HepG2 (cell line): Measurements from ENCODE around the gene DSTN. TPM values are rescaled to one million over a fixed set of nuclear protein-coding genes. Genes with fewer than 3 reads are reported as not detected.
A peak's percentile ranks its signal among the peaks of the same experiment; 100 is the strongest.

Experiments
- AGO1 ChIP-seq: fragments of 200-400 bp; formaldehyde crosslinking; IDR thresholded peaks from 2 replicates; pipeline ENCODE4 v1.6.1; 2017; ENCODE audit warnings: mild to moderate bottlenecking, low read depth, low read length, moderate library complexity; ENCODE audit not compliant: poor library complexity, severe bottlenecking
- FOXP1 ChIP-seq, 2 experiments: fragments of 450-650 bp in 1 of 2; IDR thresholded peaks; 2 replicates each; pipeline ENCODE4 v1.6.1; 2017 to 2018; ENCODE audit warnings: antibody characterized with exemption in 1 of 2
- GATAD1 ChIP-seq: IDR thresholded peaks from 2 replicates; pipeline ENCODE4 v1.6.1; 2016; ENCODE audit warnings: missing genetic modification reagents, missing compliant biosample characterization
- HNRNPLL ChIP-seq: fragments of 200-400 bp; formaldehyde crosslinking; IDR thresholded peaks from 2 replicates; pipeline ENCODE4 v1.6.1; 2017; ENCODE audit warnings: mild to moderate bottlenecking, low read depth, low read length; ENCODE audit not compliant: poor library complexity, severe bottlenecking
- KDM2A ChIP-seq: sonication (generic); formaldehyde crosslinking; IDR thresholded peaks from 2 replicates; pipeline ENCODE4 v1.4.0; 2020; ENCODE audit warnings: low read depth, missing genetic modification reagents, borderline replicate concordance
- MED13 ChIP-seq: sonication (generic); formaldehyde crosslinking; IDR thresholded peaks from 2 replicates; pipeline ENCODE4 v1.5.0; 2020; ENCODE audit warnings: missing genetic modification reagents
- MXD4 ChIP-seq: IDR thresholded peaks from 2 replicates; pipeline ENCODE4 v1.6.1; 2016; ENCODE audit warnings: mild to moderate bottlenecking, missing biosample characterization, missing genetic modification reagents
- NFE2L1 ChIP-seq: sonication (generic); formaldehyde crosslinking; IDR thresholded peaks from 2 replicates; pipeline ENCODE4 v1.4.0; 2020; ENCODE audit warnings: missing genetic modification reagents, mild to moderate bottlenecking, borderline replicate concordance
- NFYB ChIP-seq: sonication (generic); formaldehyde crosslinking; IDR thresholded peaks from 2 replicates; pipeline ENCODE4 v1.4.0; 2020; ENCODE audit warnings: missing genetic modification reagents
- NR3C1 ChIP-seq: sonication (generic); formaldehyde crosslinking; IDR thresholded peaks from 2 replicates; pipeline ENCODE4 v1.4.0; 2020; ENCODE audit warnings: missing genetic modification reagents
- RBFOX2 ChIP-seq: fragments of 200-400 bp; formaldehyde crosslinking; IDR thresholded peaks from 2 replicates; pipeline ENCODE4 v1.6.1; 2017; ENCODE audit warnings: low read depth, mild to moderate bottlenecking, low read length
- RFX3 ChIP-seq: IDR thresholded peaks from 2 replicates; pipeline ENCODE4 v1.6.1; 2016; ENCODE audit warnings: missing biosample characterization, missing genetic modification reagents
- RFXANK ChIP-seq: IDR thresholded peaks from 2 replicates; pipeline ENCODE4 v1.6.1; 2016
- RFXAP ChIP-seq: sonication (generic); formaldehyde crosslinking; IDR thresholded peaks from 2 replicates; pipeline ENCODE4 v1.4.0; 2020; ENCODE audit warnings: missing genetic modification reagents, borderline replicate concordance
- SIN3A ChIP-seq: IDR thresholded peaks from 2 replicates; pipeline ENCODE4 v1.6.1; 2011; ENCODE audit warnings: low read depth, mild to moderate bottlenecking, control low read depth, low read length, borderline replicate concordance
- SIN3B ChIP-seq: fragments of 150-350 bp; IDR thresholded peaks from 2 replicates; pipeline ENCODE4 v1.6.1; 2014; ENCODE audit warnings: low read length
- SIX1 ChIP-seq: sonication (generic); formaldehyde crosslinking; IDR thresholded peaks from 2 replicates; pipeline ENCODE4 v1.4.0; 2020; ENCODE audit warnings: missing genetic modification reagents, borderline replicate concordance
- ZNF136 ChIP-seq: sonication (generic); formaldehyde crosslinking; IDR thresholded peaks from 2 replicates; pipeline ENCODE4 v1.8.1; 2022; ENCODE audit warnings: low read depth, mild to moderate bottlenecking, moderate library complexity, missing genetic modification reagents
- ZNF234 ChIP-seq: sonication (generic); formaldehyde crosslinking; conservative IDR thresholded peaks from 2 replicates; pipeline ENCODE4 v1.5.1; 2020; ENCODE audit warnings: mild to moderate bottlenecking, missing genetic modification reagents
- ZNF253 ChIP-seq: sonication (generic); formaldehyde crosslinking; IDR thresholded peaks from 2 replicates; pipeline ENCODE4 v1.8.0; 2022; ENCODE audit warnings: mild to moderate bottlenecking, missing genetic modification reagents, borderline replicate concordance
- ZNF256 ChIP-seq: sonication (generic); formaldehyde crosslinking; conservative IDR thresholded peaks from 2 replicates; pipeline ENCODE4 v1.4.0; 2020; ENCODE audit warnings: missing genetic modification reagents
- ZNF460 ChIP-seq: sonication (generic); formaldehyde crosslinking; IDR thresholded peaks from 2 replicates; pipeline ENCODE4 v1.5.1; 2020; ENCODE audit warnings: missing genetic modification reagents, mild to moderate bottlenecking, borderline replicate concordance
- ZNF607 ChIP-seq: sonication (generic); formaldehyde crosslinking; IDR thresholded peaks from 2 replicates; pipeline ENCODE4 v1.5.1; 2020; ENCODE audit warnings: missing genetic modification reagents, mild to moderate bottlenecking, borderline replicate concordance
- polyA plus RNA-seq, 8 experiments: library from polyadenylated mRNA; depleted of rRNA in 3 of 8; stranded (reverse) in 7 of 8; unstranded in 1 of 8; fragments of >200 nt; fragmentation: Illumina TruSeq in 4 of 8; extraction: Trizol in 4 of 8; gene quantifications; 2 replicates each; pipeline versions ENCODE4 v1.2.1 to v1.2.3, GENCODE V29; 2011 to 2016; ENCODE audit warnings: low read depth in 4 of 8, missing spikeins in 1 of 8, mixed read lengths in 1 of 8; ENCODE audit not compliant: insufficient read depth in 1 of 8
- total RNA-seq, 5 experiments: library from RNA; depleted of rRNA; stranded (reverse); fragments of >200 nt; fragmentation: Illumina TruSeq; extraction: Trizol; gene quantifications; 2 replicates each; pipeline ENCODE4 v1.2.3, GENCODE V29; 2016; ENCODE audit warnings: low read depth in 1 of 5
- TF ChIP-seq, protein P1 (sequence below): sonication (generic); formaldehyde crosslinking; IDR thresholded peaks from 2 replicates; pipeline ENCODE4 v1.5.0; 2020; ENCODE audit warnings: missing genetic modification reagents
- TF ChIP-seq, protein P2 (sequence below): sonication (generic); formaldehyde crosslinking; IDR thresholded peaks from 2 replicates; pipeline ENCODE4 v1.5.0; 2020; ENCODE audit warnings: missing genetic modification reagents
- TF ChIP-seq, protein P3 (sequence below): sonication (generic); formaldehyde crosslinking; IDR thresholded peaks from 2 replicates; pipeline ENCODE4 v1.4.0; 2020; ENCODE audit warnings: missing genetic modification reagents

DSTN gene
- total and polyA plus RNA-seq, 2 of the 13 experiments (the other 11 are each of a cell fraction or from before 2014, with no cell fraction given) = 27.6 to 106 TPM

DNA sequence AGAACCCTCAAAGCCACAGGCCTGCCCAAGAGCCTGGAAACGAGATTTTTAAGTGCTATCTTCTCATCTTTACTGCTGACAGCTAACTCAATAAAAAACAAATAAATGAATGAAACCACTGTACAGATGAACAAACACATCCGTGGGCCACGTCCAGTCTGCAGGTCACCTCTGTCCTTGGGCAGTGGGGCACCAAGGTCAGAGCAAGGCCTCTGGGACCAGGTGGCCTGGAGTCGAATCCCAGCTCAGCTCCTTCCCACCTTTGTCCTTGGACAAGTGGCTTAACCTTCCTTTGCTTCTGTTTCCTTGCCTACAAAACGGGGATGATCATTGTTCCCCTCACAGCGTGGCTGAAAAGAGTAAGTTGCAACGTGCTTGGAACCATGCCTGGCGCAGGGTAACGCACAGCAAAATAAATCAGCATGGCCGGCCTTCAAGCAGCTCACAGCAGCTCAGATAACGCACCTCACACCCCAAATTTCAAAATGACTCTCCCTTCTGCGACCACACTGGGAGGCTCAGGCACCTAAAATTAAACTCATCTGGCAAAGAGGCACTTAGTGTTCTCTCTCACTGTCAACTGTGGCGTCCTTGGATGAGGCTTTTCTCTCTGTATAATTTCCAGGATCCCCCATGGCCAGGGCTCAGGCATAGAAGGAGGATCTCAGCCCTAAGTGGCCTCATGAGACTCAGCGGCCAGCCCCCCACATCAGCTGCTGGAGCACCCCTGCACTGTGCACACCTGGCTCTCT lies 76.5 kb downstream of the DSTN start (continued):
- no peak for TF ChIP-seq NFYB (CRISPR knock-in tag)
- no peak for TF ChIP-seq RFXAP
- no peak for TF ChIP-seq MED13 (CRISPR knock-in tag)
- TF ChIP-seq KDM2A (CRISPR knock-in tag) = 0 out of 2 replicates have a peak, but pooled peaks have one; percentile 16
- TF ChIP-seq SIN3A = no peak
- no peak for TF ChIP-seq ZNF234 (CRISPR knock-in tag)
- TF ChIP-seq GATAD1 (CRISPR knock-in tag) = no peak
- TF ChIP-seq ZNF460 (CRISPR knock-in tag) = no peak
- no peak for TF ChIP-seq NR3C1 (CRISPR knock-in tag)
- TF ChIP-seq, protein P1, sequence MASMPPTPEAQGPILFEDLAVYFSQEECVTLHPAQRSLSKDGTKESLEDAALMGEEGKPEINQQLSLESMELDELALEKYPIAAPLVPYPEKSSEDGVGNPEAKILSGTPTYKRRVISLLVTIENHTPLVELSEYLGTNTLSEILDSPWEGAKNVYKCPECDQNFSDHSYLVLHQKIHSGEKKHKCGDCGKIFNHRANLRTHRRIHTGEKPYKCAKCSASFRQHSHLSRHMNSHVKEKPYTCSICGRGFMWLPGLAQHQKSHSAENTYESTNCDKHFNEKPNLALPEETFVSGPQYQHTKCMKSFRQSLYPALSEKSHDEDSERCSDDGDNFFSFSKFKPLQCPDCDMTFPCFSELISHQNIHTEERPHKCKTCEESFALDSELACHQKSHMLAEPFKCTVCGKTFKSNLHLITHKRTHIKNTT (CRISPR knock-in tag) = no peak
- TF ChIP-seq ZNF136 = no peak
- TF ChIP-seq AGO1 = no peak
- no peak for TF ChIP-seq RFXANK (CRISPR knock-in tag)
- 0 out of 2 replicates have a peak, but pooled peaks have one; percentile 40 for TF ChIP-seq ZNF256
- no peak for TF ChIP-seq SIN3B
- no peak for TF ChIP-seq FOXP1 (IDR thresholded peaks at IDR 0.05)
- no peak for TF ChIP-seq FOXP1 (CRISPR knock-in tag; IDR thresholded peaks at IDR 0.05)
- TF ChIP-seq, protein P2, sequence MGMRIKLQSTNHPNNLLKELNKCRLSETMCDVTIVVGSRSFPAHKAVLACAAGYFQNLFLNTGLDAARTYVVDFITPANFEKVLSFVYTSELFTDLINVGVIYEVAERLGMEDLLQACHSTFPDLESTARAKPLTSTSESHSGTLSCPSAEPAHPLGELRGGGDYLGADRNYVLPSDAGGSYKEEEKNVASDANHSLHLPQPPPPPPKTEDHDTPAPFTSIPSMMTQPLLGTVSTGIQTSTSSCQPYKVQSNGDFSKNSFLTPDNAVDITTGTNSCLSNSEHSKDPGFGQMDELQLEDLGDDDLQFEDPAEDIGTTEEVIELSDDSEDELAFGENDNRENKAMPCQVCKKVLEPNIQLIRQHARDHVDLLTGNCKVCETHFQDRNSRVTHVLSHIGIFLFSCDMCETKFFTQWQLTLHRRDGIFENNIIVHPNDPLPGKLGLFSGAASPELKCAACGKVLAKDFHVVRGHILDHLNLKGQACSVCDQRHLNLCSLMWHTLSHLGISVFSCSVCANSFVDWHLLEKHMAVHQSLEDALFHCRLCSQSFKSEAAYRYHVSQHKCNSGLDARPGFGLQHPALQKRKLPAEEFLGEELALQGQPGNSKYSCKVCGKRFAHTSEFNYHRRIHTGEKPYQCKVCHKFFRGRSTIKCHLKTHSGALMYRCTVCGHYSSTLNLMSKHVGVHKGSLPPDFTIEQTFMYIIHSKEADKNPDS (CRISPR knock-in tag) = no peak
- TF ChIP-seq SIX1 = no peak
- no peak for TF ChIP-seq ZNF253
- TF ChIP-seq, protein P3, sequence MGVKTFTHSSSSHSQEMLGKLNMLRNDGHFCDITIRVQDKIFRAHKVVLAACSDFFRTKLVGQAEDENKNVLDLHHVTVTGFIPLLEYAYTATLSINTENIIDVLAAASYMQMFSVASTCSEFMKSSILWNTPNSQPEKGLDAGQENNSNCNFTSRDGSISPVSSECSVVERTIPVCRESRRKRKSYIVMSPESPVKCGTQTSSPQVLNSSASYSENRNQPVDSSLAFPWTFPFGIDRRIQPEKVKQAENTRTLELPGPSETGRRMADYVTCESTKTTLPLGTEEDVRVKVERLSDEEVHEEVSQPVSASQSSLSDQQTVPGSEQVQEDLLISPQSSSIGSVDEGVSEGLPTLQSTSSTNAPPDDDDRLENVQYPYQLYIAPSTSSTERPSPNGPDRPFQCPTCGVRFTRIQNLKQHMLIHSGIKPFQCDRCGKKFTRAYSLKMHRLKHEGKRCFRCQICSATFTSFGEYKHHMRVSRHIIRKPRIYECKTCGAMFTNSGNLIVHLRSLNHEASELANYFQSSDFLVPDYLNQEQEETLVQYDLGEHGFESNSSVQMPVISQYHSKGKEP (CRISPR knock-in tag) = no peak
- TF ChIP-seq ZNF607 (CRISPR knock-in tag) = no peak
- TF ChIP-seq MXD4 = peak; percentile 58; the same call in 1 of the 2 replicates
- no peak for TF ChIP-seq RBFOX2
- TF ChIP-seq RFX3 (CRISPR knock-in tag) = no peak
- TF ChIP-seq HNRNPLL = no peak
- TF ChIP-seq NFE2L1 (CRISPR knock-in tag) = no peak
